ENCODE measurements around the gene PCDH8. TPM values are rescaled to one million over a fixed set of nuclear protein-coding genes. Genes with fewer than 3 reads are reported as not detected.

The PCDH8 gene
- total RNA-seq, 2 donors from 2014 or later: 0.15 to 0.21 TPM

- no peak overlapping the region for H3K9ac ChIP-seq (ENCODE audit: low read depth in 2 of 2, low read length in 2 of 2)
Measured at GRCh38 chr13:52887165-52887564, 38.7 kb upstream of the PCDH8 start.

DNA sequence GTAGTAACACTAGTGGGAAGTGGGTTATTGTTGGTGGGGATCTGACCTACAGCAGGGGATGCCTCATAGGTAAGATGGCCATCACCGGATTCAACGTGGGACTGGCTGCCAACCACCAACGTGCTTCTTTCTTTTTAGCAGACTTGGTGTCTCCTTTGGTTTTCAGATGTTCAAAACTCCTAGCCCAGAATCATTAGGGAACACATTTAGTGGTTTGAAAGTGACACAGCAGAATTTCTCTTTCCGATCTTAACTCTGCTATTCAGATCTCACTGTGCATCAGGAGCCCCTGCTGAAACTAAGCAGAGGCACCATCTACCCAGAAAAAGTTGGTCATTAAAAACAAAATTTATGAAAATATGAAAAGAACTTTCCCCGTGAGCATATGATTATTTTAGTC lies 36.7 kb upstream of the PCDH8 start:
- Histone ChIP-seq H3K9ac (ENCODE audit: low read depth in 2 of 2, low read length in 2 of 2) (no peak overlapping the region), H3K27ac (no peak overlapping the region)
- intact Hi-C loops (cut with DNase I): no loop called here

More at GRCh38 chr13:52887165-52887564, 38.7 kb upstream of the PCDH8 start:
- DNase-seq: no peak
- Histone ChIP-seq H3K9me3 (no peaks in the 10 kb centered on the region), H3K4me1 (no peaks in the 10 kb centered on the region), H3K36me3 (no peaks in the 10 kb centered on the region), H3K27ac (no peak overlapping the region), H3K27me3 (no peaks in the 10 kb centered on the region), H3K4me3 (no peak overlapping the region)
- intact Hi-C loops (cut with DNase I): no loop called here
- TF ChIP-seq, protein P1, sequence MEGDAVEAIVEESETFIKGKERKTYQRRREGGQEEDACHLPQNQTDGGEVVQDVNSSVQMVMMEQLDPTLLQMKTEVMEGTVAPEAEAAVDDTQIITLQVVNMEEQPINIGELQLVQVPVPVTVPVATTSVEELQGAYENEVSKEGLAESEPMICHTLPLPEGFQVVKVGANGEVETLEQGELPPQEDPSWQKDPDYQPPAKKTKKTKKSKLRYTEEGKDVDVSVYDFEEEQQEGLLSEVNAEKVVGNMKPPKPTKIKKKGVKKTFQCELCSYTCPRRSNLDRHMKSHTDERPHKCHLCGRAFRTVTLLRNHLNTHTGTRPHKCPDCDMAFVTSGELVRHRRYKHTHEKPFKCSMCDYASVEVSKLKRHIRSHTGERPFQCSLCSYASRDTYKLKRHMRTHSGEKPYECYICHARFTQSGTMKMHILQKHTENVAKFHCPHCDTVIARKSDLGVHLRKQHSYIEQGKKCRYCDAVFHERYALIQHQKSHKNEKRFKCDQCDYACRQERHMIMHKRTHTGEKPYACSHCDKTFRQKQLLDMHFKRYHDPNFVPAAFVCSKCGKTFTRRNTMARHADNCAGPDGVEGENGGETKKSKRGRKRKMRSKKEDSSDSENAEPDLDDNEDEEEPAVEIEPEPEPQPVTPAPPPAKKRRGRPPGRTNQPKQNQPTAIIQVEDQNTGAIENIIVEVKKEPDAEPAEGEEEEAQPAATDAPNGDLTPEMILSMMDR (IDR thresholded peaks at IDR 0.05): no peak

DNA sequence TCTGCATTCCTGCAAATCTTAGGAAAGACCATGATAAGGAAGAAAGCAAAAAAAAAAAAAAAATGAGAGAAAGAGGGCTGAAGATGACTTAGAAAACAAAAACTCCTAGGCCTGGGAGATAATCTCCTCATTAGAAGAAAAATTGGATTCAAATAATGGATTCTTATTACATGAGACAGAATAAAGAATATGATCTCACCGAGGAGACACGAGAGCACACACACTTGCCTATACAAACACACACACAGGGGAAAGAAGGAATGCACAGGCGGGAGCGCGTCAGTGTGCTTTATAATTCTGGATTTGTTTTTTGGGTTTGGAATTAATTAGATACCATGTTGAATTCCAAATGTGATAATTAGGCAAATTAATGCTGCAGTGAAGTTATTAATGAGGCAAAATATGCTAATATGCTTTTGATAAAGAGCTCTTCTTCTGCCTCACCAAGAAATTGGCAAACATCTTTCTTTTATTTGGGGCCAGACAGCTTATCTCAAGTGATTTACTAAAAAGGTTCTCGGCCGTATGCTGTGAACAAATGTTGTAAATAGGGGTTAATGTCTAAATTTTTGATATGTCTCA lies 36.1 kb upstream of the PCDH8 start:
- intact Hi-C loops (cut with DNase I): no loop called here
- Histone ChIP-seq H3K9ac (ENCODE audit: low read depth in 2 of 2, low read length in 2 of 2) (no peak overlapping the region), H3K4me3 (no peak overlapping the region), H3K4me1 (no peaks in the 10 kb centered on the region), H3K27ac (no peak overlapping the region), H3K27me3 (no peaks in the 10 kb centered on the region), H3K9me3 (no peaks in the 10 kb centered on the region), H3K36me3 (no peaks in the 10 kb centered on the region)
- DNase-seq: no peak
- TF ChIP-seq, protein P1 (IDR thresholded peaks at IDR 0.05): no peak

More for the DNA sequence above, 36.7 kb upstream of the PCDH8 start:
- Histone ChIP-seq H3K9me3 (no peaks in the 10 kb centered on the region), H3K36me3 (no peaks in the 10 kb centered on the region), H3K4me3 (no peak overlapping the region), H3K4me1 (no peaks in the 10 kb centered on the region), H3K27me3 (no peaks in the 10 kb centered on the region)
- no peak for DNase-seq
- TF ChIP-seq, protein P1 (IDR thresholded peaks at IDR 0.05): no peak

- Histone ChIP-seq H3K9ac (ENCODE audit: low read depth in 2 of 2, low read length in 2 of 2) (no peak overlapping the region), H3K4me1 (no peaks in the 10 kb centered on the region), H3K27me3 (no peaks in the 10 kb centered on the region), H3K27ac (no peak overlapping the region), H3K36me3 (no peaks in the 10 kb centered on the region), H3K4me3 (no peak overlapping the region), H3K9me3 (no peaks in the 10 kb centered on the region)
- no peak for DNase-seq
- TF ChIP-seq, protein P1 (IDR thresholded peaks at IDR 0.05): no peak
- intact Hi-C loops (cut with DNase I): no loop called here
Measured at GRCh38 chr13:52882785-52883184, 34.3 kb upstream of the PCDH8 start.

- H3K9ac ChIP-seq (ENCODE audit: low read depth in 2 of 2, low read length in 2 of 2): no peak overlapping the region
- no peaks in the 10 kb centered on the region for H3K27me3 ChIP-seq
- H3K4me1 ChIP-seq: no peaks in the 10 kb centered on the region
- intact Hi-C loops (cut with DNase I): no loop called here
- no peaks in the 10 kb centered on the region for H3K36me3 ChIP-seq
- TF ChIP-seq, protein P1 (IDR thresholded peaks at IDR 0.05): no peak
- DNase-seq: no peak
- H3K9me3 ChIP-seq: no peaks in the 10 kb centered on the region
- no peak overlapping the region for H3K4me3 ChIP-seq
- no peak overlapping the region for H3K27ac ChIP-seq
Measured at GRCh38 chr13:52879950-52880741, 31.7 kb upstream of the PCDH8 start.
